HS-27A (cell line): ENCODE results near the gene MYO7B.

Source experiments
- DNase-seq: peaks from one replicate; pipeline ENCODE4 v3.0.0-alpha.2; 2012; ENCODE audit warnings: low read depth, missing footprints

MYO7B gene

GRCh38 chr2:127609818-127610217 lies 74.3 kb downstream of the MYO7B start:
- DNase-seq, result no peak

DNA sequence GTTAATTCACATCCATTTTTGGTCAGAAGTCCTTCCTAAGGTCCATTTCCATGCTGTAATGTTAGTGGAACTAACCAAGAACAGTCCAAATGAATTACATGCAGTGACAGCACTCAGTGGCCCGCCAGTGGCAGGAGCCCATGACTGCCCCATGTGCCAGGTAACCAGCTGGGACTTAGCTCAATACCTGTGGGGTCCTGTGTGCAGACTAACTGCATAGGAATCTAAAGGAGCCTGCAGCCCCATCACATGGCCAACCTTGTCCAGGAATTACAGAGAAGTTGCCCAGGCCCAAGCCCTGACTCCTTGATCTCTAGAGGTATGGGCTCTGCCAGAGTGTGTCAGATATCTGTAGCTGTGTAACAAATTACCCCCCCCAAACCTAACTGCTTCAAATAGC lies 75.1 kb downstream of the MYO7B start:
- DNase-seq, result no peak

- DNase-seq, result no peak
Observed at GRCh38 chr2:127611076-127611925, 75.8 kb downstream of the MYO7B start.

GRCh38 chr2:127612111-127612822 lies 76.8 kb downstream of the MYO7B start:
- DNase-seq, result no peak

GRCh38 chr2:127614246-127614645 lies 78.8 kb downstream of the MYO7B start:
- DNase-seq, result no peak

DNA sequence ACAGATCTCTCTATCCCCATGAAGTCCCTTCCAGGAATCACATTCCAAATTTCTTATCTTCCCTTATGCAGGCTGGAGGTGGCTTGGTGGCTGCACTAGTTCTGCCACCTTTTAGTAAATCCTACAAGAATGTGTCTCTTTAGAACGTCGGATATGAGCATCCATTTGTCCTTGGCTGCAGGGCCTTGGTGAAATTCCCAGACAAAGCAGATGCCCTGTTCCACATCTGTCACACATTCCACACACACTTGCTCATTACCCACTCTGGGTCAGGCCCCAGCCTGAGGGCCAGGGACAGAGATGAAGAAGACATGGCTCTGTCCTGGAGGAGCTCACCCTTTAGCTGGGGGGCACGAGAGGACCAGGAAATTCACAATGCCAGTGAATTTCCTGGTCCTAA lies 79.2 kb downstream of the MYO7B start:
- no peak for DNase-seq

- no peak for DNase-seq
Observed at GRCh38 chr2:127615511-127616166, 80.2 kb downstream of the MYO7B start.

GRCh38 chr2:127618551-127619202 lies 83.2 kb downstream of the MYO7B start:
- DNase-seq, result no peak

DNA sequence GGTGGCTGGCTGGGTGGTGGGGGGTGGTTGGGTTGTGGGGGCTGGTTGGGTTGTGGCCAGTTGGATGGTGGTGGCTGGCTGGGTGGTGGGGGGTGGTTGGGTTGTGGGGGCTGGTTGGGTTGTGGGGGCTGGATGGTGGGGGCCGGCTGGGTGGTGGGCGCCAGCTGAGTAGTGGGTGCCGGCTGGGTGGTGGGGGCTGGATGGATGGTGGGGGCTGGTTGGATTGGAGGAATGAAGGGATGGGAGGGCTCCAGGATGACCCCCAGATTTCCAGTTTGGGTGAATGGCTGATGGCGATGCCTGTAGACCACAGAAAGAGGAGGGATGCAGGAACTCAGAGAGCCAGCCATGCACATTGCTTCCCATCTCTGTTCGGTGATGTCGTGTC lies 83.7 kb downstream of the MYO7B start:
- DNase-seq, result no peak

DNA sequence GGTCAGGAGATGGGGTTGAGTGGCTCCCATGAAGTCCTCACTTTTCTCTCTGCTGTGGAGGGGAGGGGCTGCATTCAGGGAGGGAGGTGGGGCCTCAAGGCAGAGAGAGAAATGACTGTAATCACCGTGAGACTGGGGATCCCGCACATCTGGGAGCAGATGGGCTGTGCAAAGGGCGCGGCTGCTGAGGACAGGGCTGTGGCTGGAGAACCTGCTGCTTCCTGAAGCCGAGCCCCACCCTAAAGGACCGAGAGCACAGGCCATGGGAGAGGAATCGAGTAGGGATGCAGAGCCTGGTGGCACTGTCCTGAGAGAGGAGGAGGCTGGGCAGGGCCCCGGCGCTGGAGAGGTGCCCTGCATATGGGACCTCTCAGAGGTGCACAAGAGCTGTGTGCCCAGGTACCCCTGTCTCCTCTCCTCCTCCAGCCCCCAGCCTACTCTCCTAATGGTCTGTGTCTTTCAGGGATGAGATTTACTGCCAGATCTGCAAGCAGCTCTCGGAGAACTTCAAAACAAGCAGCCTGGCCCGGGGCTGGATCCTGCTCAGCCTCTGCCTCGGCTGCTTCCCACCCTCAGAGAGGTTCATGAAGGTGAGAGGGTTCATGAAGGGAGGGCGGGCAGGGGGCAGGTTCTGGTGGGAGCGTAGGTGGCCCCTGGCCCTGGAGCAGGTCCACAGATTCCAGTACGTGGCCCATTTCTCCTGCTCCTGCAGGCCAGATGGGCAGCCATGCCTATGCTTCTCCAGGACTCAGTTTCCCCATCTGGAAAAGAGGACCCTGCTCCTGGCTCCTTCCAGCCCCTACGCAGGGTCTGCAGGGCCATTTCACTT lies 84.6 kb downstream of the MYO7B start:
- DNase-seq, result no peak

- no peak for DNase-seq
Observed at GRCh38 chr2:127620866-127621265, 85.4 kb downstream of the MYO7B start.

- DNase-seq, result no peak
Observed at GRCh38 chr2:127621981-127622431, 86.5 kb downstream of the MYO7B start.

- DNase-seq, result no peak
Observed at GRCh38 chr2:127622561-127623387, 87.3 kb downstream of the MYO7B start.

DNA sequence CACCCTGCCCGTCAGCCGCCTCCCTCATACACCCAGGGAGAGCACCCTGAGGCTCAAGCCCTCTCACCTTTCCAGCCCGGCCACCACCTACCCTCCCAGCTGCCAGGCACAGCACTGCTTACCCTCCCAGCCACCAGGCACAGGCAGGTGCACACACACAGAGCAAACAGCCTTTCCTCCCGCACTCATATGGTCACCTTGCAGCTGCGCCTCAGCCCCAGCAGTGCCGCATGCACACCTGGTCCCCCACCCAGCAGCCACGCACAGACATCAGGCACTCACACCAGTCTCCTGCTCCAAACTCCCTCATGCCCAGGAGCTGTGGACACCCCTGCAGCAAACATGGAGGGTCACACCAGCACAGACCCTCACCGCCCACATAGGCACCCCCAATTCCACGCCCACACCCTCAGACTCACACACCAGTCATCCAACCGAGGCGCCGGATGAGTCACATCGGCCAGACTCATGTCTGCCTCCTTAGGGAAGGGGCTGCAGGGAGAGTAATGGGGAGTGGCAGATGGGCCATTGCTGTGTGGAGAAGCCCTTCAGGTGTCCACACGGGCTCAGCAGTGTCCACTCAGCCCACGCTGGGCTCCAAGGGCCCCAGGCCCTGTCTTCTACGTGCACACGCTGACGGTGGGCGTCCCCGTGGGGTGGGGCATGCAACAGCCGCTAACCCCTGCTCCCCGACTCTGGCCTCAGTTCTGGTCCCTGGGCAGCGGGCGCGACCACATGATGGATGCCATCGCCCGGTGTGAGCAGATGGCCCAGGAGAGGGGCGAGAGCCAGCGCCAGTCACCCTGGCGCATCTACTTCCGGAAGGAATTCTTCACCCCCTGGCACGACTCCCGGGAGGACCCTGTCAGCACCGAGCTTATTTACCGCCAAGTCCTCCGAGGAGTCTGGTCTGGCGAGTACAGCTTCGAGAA lies 88.2 kb downstream of the MYO7B start:
- DNase-seq, result peak; percentile 51

- DNase-seq, result no peak
Observed at GRCh38 chr2:127624320-127624755, 88.9 kb downstream of the MYO7B start.

- DNase-seq, result no peak
Observed at GRCh38 chr2:127624756-127625571, 89.5 kb downstream of the MYO7B start.

- DNase-seq, result no peak
Observed at GRCh38 chr2:127625572-127625951, 90.1 kb downstream of the MYO7B start.

- DNase-seq, result no peak
Observed at GRCh38 chr2:127626175-127626574, 90.7 kb downstream of the MYO7B start.
